SK-N-SH (cell line): ENCODE results near the gene PAAF1. TPM values are rescaled to one million over a fixed set of nuclear protein-coding genes. Genes with fewer than 3 reads are reported as not detected.

Experiments used
- CTCF ChIA-PET: fragments of 300-600, 350-600 bp; formaldehyde crosslinking; extraction: SDS; loops from one replicate; lab custom pipeline; 2021; lab: Yijun Ruan, JAX
- POLR2A ChIA-PET: fragments of 350-600 bp; sonication (Branson Sonifier 250); formaldehyde crosslinking; extraction: SDS; loops from one replicate; lab custom pipeline; 2020; ENCODE audit warnings: antibody characterized with exemption, inconsistent platforms; lab: Yijun Ruan, JAX
- DNase-seq: peaks from one replicate; pipeline ENCODE4 v3.0.0; 2012
- H2AFZ ChIP-seq: fragments of 200-600 bp; sonication (generic); 2 replicates; pipeline ENCODE4 v1.8.1; 2016; ENCODE audit warnings: antibody characterized with exemption, mild to moderate bottlenecking, low read depth
- H3F3A ChIP-seq: fragments of 200-600 bp; sonication (generic); replicated peaks from 2 replicates; pipeline ENCODE3; 2016; ENCODE audit warnings: antibody characterized with exemption, mild to moderate bottlenecking; ENCODE audit not compliant: insufficient read depth
- H3K27ac ChIP-seq, 2 experiments: fragments of 200-500 bp in 1 of 2; fragments of 200-600 bp in 1 of 2; sonication (Bioruptor generic) in 1 of 2; sonication (generic), shearing (Covaris generic) in 1 of 2; 2 replicates each; pipeline versions ENCODE4 v1.5.1 to v1.6.1; 2014 to 2016; ENCODE audit warnings: low read depth in 2 of 2, inconsistent platforms in 1 of 2, low read length in 1 of 2, mild to moderate bottlenecking in 1 of 2, mixed read lengths in 1 of 2
- H3K27me3 ChIP-seq: fragments of 200-600 bp; sonication (generic), shearing (Covaris generic); 2 replicates; pipeline ENCODE4 v1.6.1; 2016; ENCODE audit warnings: mixed run types; ENCODE audit not compliant: insufficient read depth
- H3K36me3 ChIP-seq, 2 experiments: fragments of 200-500 bp in 1 of 2; fragments of 200-600 bp in 1 of 2; sonication (Bioruptor generic) in 1 of 2; sonication (generic) in 1 of 2; replicated peaks in 1 of 2; 2 replicates each; pipeline versions ENCODE3 to v1.5.1; 2014 to 2016; ENCODE audit warnings: low read length in 1 of 2, mild to moderate bottlenecking in 1 of 2; ENCODE audit not compliant: insufficient read depth in 2 of 2, control insufficient read depth in 1 of 2
- H3K4me1 ChIP-seq, 2 experiments: fragments of 200-500 bp in 1 of 2; fragments of 200-600 bp in 1 of 2; sonication (Bioruptor generic) in 1 of 2; sonication (generic), shearing (Covaris generic) in 1 of 2; 2 replicates each; pipeline versions ENCODE4 v1.5.1 to v1.6.1; 2014 to 2016; ENCODE audit warnings: low read depth in 1 of 2, low read length in 1 of 2, mixed run types in 1 of 2; ENCODE audit not compliant: insufficient read depth in 2 of 2, control insufficient read depth in 1 of 2
- H3K4me2 ChIP-seq: fragments of 200-600 bp; sonication (generic), shearing (Covaris generic); 2 replicates; pipeline ENCODE4 v1.6.1; 2017; ENCODE audit warnings: mixed run types
- H3K4me3 ChIP-seq, 2 experiments: fragments of 200-500 bp in 1 of 2; fragments of 200-600 bp in 1 of 2; sonication (Bioruptor generic) in 1 of 2; sonication (generic), shearing (Covaris generic) in 1 of 2; 2 replicates each; pipeline versions ENCODE4 v1.5.1 to v1.8.1; 2014 to 2016; ENCODE audit warnings: low read depth in 2 of 2, inconsistent platforms in 1 of 2, low read length in 1 of 2, mild to moderate bottlenecking in 1 of 2, mixed read lengths in 1 of 2, moderate library complexity in 1 of 2
- H3K79me2 ChIP-seq: fragments of 200-600 bp; sonication (generic); 2 replicates; pipeline ENCODE4 v1.8.1; 2017; ENCODE audit warnings: mild to moderate bottlenecking; ENCODE audit not compliant: insufficient read depth
- H3K9ac ChIP-seq: fragments of 200-600 bp; sonication (generic); 2 replicates; pipeline ENCODE4 v1.6.1; 2017; ENCODE audit warnings: mixed run types
- H3K9me2 ChIP-seq: fragments of 200-600 bp; sonication (generic); 2 replicates; pipeline ENCODE4 v1.6.1; 2017; ENCODE audit warnings: mixed run types
- H3K9me3 ChIP-seq: fragments of 200-600 bp; sonication (generic); 2 replicates; pipeline ENCODE4 v1.6.1; 2017; ENCODE audit warnings: mixed run types, mild to moderate bottlenecking, moderate library complexity
- H4K20me1 ChIP-seq: fragments of 200-600 bp; sonication (generic); 2 replicates; pipeline ENCODE4 v1.6.1; 2017; ENCODE audit warnings: mild to moderate bottlenecking, mixed run types; ENCODE audit not compliant: insufficient read depth
- CHD2 ChIP-seq: fragments of 150-350 bp; IDR thresholded peaks from 2 replicates; pipeline ENCODE4 v1.6.1; 2018; ENCODE audit warnings: low read length; ENCODE audit not compliant: partially characterized antibody
- EZH2phosphoT487 ChIP-seq: fragments of 200-600 bp; sonication (generic); IDR thresholded peaks from 2 replicates; pipeline ENCODE4 v1.6.1; 2017; ENCODE audit warnings: low read depth, mixed run types, mild to moderate bottlenecking, antibody characterized with exemption, moderate library complexity, borderline replicate concordance
- IRF3 ChIP-seq: fragments of 150-350 bp; IDR thresholded peaks from 2 replicates; pipeline ENCODE4 v1.6.1; 2016; ENCODE audit warnings: mild to moderate bottlenecking, low read depth, low read length
- RCOR1 ChIP-seq: fragments of 150-350 bp; IDR thresholded peaks from 2 replicates; pipeline ENCODE4 v1.6.1; 2017; ENCODE audit warnings: antibody characterized with exemption, low read length
- SMC3 ChIP-seq: IDR thresholded peaks from 2 replicates; pipeline ENCODE4 v1.6.1; 2012; ENCODE audit warnings: low read depth, low read length, improper control_type of control experiment
- TEAD4 ChIP-seq: IDR thresholded peaks from 2 replicates; pipeline ENCODE4 v1.4.0; 2012; ENCODE audit warnings: mild to moderate bottlenecking, borderline replicate concordance; ENCODE audit not compliant: insufficient read depth
- ZBTB33 ChIP-seq: IDR thresholded peaks from 2 replicates; pipeline ENCODE4 v1.4.0; 2012; ENCODE audit warnings: low read depth, borderline replicate concordance
- WGBS: methylation state at CpG from one replicate; pipeline ENCODE4 v1.1.6; 2017; ENCODE audit warnings: low lambda C conversion rate; 5-methylcytosine and 5-hydroxymethylcytosine counted together
- polyA plus RNA-seq, 3 experiments: library from polyadenylated mRNA; depleted of rRNA; stranded (reverse); fragments of >200 nt; gene quantifications; 2 replicates each; pipeline ENCODE4 v1.2.3, GENCODE V29; 2012
- TF ChIP-seq, protein P1 (sequence below): IDR thresholded peaks from 2 replicates; pipeline ENCODE4 v1.4.0; 2012; ENCODE audit warnings: low read depth
- TF ChIP-seq, protein P2 (sequence below): fragments of 150-350 bp; IDR thresholded peaks from 2 replicates; pipeline ENCODE4 v1.6.1; 2017; ENCODE audit warnings: antibody characterized with exemption, low read length, low read depth, borderline replicate concordance
- TF ChIP-seq, protein P3 (sequence below): IDR thresholded peaks from 2 replicates; pipeline ENCODE4 v1.4.0; 2012; ENCODE audit warnings: low read depth, borderline replicate concordance

The PAAF1 gene
- polyA plus RNA-seq, 1 of the 3 experiments (the other 2 are of a cell fraction), result 23.2 TPM

DNA sequence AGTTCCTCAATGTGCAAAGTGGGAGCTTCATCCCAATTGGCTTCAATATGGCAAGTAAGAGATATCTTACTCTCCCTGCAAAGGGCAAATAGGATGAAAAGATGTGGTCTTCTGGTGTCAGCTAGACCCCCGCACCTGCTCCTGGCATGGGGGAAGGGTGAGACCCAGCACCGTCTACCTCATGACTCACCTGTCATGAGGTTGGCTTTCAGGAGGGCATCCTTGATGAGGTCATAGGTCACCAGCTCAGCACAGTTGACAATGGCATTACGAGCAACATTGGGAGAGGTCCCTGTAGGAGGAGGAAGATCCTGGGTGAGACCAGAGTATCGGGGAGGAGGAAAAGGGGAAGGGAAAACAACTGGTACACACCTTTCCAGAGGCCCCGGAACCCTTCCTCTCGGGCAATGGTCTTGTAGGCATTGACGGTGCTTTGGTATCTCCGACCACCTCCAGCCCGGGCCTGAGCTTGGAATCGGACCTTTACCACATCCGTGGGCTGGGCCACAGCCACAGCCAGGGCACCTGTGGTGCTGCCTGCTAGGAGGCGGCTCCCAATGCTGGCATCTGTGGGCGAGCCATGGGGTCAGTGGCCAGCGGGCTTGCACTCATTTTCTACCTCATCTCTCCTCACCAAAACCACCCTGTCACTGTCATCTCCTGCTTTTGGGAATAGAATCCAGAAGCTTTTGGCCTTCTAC is 99.8 kb downstream of the PAAF1 start:
- CTCF ChIA-PET, result interaction anchor here (1.3 kb wide), 1 partner anchor 13 kb away, joined by 3 read pairs; no protein-coding TSS in a partner anchor
- POLR2A ChIA-PET, result no interaction called here
- peaks cover 4 to 42% of the 10 kb centered on the region in 2 experiments for H3K36me3 ChIP-seq
- no peaks in the 10 kb centered on the region for H3K27me3 ChIP-seq
- no peaks in the 10 kb centered on the region for H3K9me3 ChIP-seq
- no peak for DNase-seq
- no peak overlapping the region for H3K4me3 ChIP-seq
- no peak overlapping the region for H3K9ac ChIP-seq
- H3K79me2 ChIP-seq, result peaks cover 4% of the 10 kb centered on the region; the same call in 1 of the 2 replicates
- no peaks in the 10 kb centered on the region for H3K9me2 ChIP-seq
- TF ChIP-seq CHD2 (no peak), TEAD4 (no peak), IRF3 (no peak), EZH2phosphoT487 (no peak), SMC3 (no peak), RCOR1 (no peak), ZBTB33 (no peak)
- TF ChIP-seq, protein P1, sequence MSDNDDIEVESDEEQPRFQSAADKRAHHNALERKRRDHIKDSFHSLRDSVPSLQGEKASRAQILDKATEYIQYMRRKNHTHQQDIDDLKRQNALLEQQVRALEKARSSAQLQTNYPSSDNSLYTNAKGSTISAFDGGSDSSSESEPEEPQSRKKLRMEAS, result no peak
- TF ChIP-seq, protein P2, sequence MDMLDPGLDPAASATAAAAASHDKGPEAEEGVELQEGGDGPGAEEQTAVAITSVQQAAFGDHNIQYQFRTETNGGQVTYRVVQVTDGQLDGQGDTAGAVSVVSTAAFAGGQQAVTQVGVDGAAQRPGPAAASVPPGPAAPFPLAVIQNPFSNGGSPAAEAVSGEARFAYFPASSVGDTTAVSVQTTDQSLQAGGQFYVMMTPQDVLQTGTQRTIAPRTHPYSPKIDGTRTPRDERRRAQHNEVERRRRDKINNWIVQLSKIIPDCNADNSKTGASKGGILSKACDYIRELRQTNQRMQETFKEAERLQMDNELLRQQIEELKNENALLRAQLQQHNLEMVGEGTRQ, result no peak
- TF ChIP-seq, protein P3, sequence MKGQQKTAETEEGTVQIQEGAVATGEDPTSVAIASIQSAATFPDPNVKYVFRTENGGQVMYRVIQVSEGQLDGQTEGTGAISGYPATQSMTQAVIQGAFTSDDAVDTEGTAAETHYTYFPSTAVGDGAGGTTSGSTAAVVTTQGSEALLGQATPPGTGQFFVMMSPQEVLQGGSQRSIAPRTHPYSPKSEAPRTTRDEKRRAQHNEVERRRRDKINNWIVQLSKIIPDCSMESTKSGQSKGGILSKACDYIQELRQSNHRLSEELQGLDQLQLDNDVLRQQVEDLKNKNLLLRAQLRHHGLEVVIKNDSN, result no peak
- no peak overlapping the region for H3K4me2 ChIP-seq
- peaks cover 3% of the 10 kb centered on the region for H3F3A ChIP-seq
- H3K4me1 ChIP-seq, result peaks cover 0 to 10% of the 10 kb centered on the region in 2 experiments; a peak in 1 of 4 replicates
- H4K20me1 ChIP-seq, result no peaks in the 10 kb centered on the region
- H3K27ac ChIP-seq, result no peak overlapping the region
- no peak overlapping the region for H2AFZ ChIP-seq
- 89% methylated on average over 11 of the region's 14 CpGs for WGBS
